Neural progenitor cell (in vitro differentiated cells): ENCODE data around the gene CDKL5.

Source experiments
- EZH2phosphoT487 ChIP-seq: fragments of 200-600 bp; sonication (generic); IDR thresholded peaks from 2 replicates; pipeline ENCODE4 v1.6.1; 2017; ENCODE audit warnings: antibody characterized with exemption
- TF ChIP-seq, protein P1 (sequence below): fragments of 200-600 bp; sonication (generic); IDR thresholded peaks from 2 replicates; pipeline ENCODE4 v1.5.1; 2017; ENCODE audit warnings: antibody characterized with exemption, mild to moderate bottlenecking

DNA sequence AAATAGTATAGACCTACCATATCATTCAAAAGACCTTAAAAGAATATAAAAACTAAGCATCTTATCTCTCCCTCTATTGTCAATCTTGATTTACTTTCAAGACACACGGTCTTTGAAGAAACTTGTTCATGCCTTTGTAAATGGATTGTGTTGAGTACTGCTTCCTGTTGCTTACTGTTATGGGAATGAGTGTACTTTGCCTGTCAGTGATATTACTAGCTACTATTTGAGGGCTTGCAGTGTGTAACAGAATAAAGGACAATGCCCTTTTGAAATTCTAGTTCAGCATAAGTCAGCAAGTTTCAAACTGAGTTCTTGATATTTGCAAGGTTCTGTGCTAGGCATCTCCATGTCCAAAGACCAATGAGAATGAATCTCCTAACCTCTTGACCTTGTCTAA is 36.0 kb downstream of the CDKL5 start:
- TF ChIP-seq, protein P1, sequence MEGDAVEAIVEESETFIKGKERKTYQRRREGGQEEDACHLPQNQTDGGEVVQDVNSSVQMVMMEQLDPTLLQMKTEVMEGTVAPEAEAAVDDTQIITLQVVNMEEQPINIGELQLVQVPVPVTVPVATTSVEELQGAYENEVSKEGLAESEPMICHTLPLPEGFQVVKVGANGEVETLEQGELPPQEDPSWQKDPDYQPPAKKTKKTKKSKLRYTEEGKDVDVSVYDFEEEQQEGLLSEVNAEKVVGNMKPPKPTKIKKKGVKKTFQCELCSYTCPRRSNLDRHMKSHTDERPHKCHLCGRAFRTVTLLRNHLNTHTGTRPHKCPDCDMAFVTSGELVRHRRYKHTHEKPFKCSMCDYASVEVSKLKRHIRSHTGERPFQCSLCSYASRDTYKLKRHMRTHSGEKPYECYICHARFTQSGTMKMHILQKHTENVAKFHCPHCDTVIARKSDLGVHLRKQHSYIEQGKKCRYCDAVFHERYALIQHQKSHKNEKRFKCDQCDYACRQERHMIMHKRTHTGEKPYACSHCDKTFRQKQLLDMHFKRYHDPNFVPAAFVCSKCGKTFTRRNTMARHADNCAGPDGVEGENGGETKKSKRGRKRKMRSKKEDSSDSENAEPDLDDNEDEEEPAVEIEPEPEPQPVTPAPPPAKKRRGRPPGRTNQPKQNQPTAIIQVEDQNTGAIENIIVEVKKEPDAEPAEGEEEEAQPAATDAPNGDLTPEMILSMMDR = no peak
- no peak for TF ChIP-seq EZH2phosphoT487
